Adrenal gland (tissue), 12 donors: ENCODE data around the gene MUC13. TPM values are rescaled to one million over a fixed set of nuclear protein-coding genes. Genes with fewer than 3 reads are reported as not detected.

ENCODE experiments used
- DNase-seq, 7 donors: peaks; one replicate each; pipeline ENCODE4 v3.0.0-alpha.2; 2019 to 2020
- H3K27ac ChIP-seq, 5 donors: fragments of 200-600 bp; sonication (generic) in 4 of 5; 1 replicate in 3 of 5; 2 replicates in 2 of 5; pipeline versions ENCODE4 v1.5.1 to v1.8.0; 2016 to 2020; ENCODE audit warnings: mild to moderate bottlenecking in 1 of 5
- H3K27me3 ChIP-seq: fragments of 200-600 bp; 2 replicates; pipeline ENCODE4 v1.8.0; 2021
- H3K36me3 ChIP-seq, 2 donors: fragments of 200-600 bp; replicated peaks in 1 of 2; 1 replicate in 1 of 2; 2 replicates in 1 of 2; pipeline versions ENCODE4 v1.5.1 to v1.8.0; 2018 to 2022
- H3K4me1 ChIP-seq, 2 donors: fragments of 200-600 bp; replicated peaks in 1 of 2; 1 replicate in 1 of 2; 2 replicates in 1 of 2; pipeline versions ENCODE4 v1.5.1 to v1.8.0; 2018 to 2021
- H3K4me3 ChIP-seq, 4 donors: fragments of 200-600 bp; sonication (generic) in 3 of 4; one replicate each; pipeline ENCODE4 v1.5.1; 2016 to 2018
- H3K9me3 ChIP-seq, 3 donors: fragments of 200-600 bp; sonication (generic) in 1 of 3; replicated peaks in 1 of 3; 1 replicate in 2 of 3; 2 replicates in 1 of 3; pipeline versions ENCODE4 v1.5.1 to v1.8.0; 2016 to 2021
- CTCF ChIP-seq, 6 experiments: fragments of 450-650 bp in 4 of 6; fragments of 200-600 bp in 2 of 6; sonication (generic) in 1 of 6; IDR thresholded peaks; 1 replicate in 5 of 6; 2 replicates in 1 of 6; pipeline versions ENCODE4 v1.5.1 to v1.8.0; 2016 to 2021; ENCODE audit warnings: antibody characterized with exemption in 6 of 6, mild to moderate bottlenecking in 2 of 6, moderate library complexity in 1 of 6
- POLR2A ChIP-seq, 2 donors: fragments of 450-650 bp; IDR thresholded peaks; one replicate each; pipeline ENCODE4 v1.6.1; 2017; ENCODE audit warnings: antibody characterized with exemption in 2 of 2, mild to moderate bottlenecking in 2 of 2, moderate library complexity in 1 of 2
- whole genome bisulfite sequencing, 4 donors: extraction: QIAGEN DNeasy Blood & Tissue Kit in 2 of 4; methylation state at CpG; one replicate each; pipeline versions ENCODE4 v1.1.5 to v1.1.7; 2013 to 2017; 5-methylcytosine and 5-hydroxymethylcytosine counted together
- intact Hi-C, 2 donors: fragments of 100-400 bp; cut with DNase I; formaldehyde crosslinking; loops; one replicate each; pipeline versions ENCODE4 v1.14.1 to v1.15.0; 2022 to 2023
- polyA plus RNA-seq, 3 donors: library from polyadenylated mRNA; stranded (reverse); fragments of 200-250 nt in 2 of 3; fragments of 350-450 nt in 1 of 3; fragmentation: Illumina TruSeq in 1 of 3; extraction: RNeasy Lipid Tissue Mini Kit (QIAGEN cat#74804) in 1 of 3; gene quantifications; one replicate each; pipeline ENCODE4 v1.2.3, GENCODE V29; 2013 to 2014
- total RNA-seq, 9 donors: library from RNA; depleted of rRNA in 4 of 9; stranded (reverse); fragments of >200 nt in 4 of 9; fragments of 120-200 nt in 1 of 9; fragmentation: NEBNext Ultra II Directional in 1 of 9; extraction: Animal tissue kit (Norgen Biotek cat#: 25700) in 1 of 9; gene quantifications; one replicate each; pipeline versions ENCODE4 v1.1.0 to v1.2.4, GENCODE V29; 2013 to 2023
- donor health status: healthy with polysubstance abuse.
- donor health status: Bipolar disorder and iron deficiency.
- donor health status: DM: yes; HTN: yes; CAD: no.
- donor health status: DM: no; HTN: no; CAD: no.
- donor health status: DM: no; HTN: no; CAD: no.
- donor health status: DM: yes; HTN: yes; CAD: no.

Gene MUC13
- total and polyA plus RNA-seq, 12 donors, result 0.06 to 2.6 (median 0.11) TPM; not detected in 5

GRCh38 chr3:124856677-124857076, 77.9 kb downstream of the MUC13 start:
- DNase-seq, result no peak
- 87 to 97% (median 94%) methylated on average over 2 of the region's 2 CpGs for WGBS, 4 donors
- no peak for TF ChIP-seq POLR2A (IDR thresholded peaks at IDR 0.05)
- TF ChIP-seq CTCF (IDR thresholded peaks at IDR 0.05), result no peak
- Histone ChIP-seq H3K36me3 (peaks cover 0 to 10% of the 10 kb centered on the region in 2 donors), H3K27me3 (no peaks in the 10 kb centered on the region), H3K4me1 (peaks cover 13 to 37% of the 10 kb centered on the region in 2 donors), H3K9me3 (no peaks in the 10 kb centered on the region), H3K4me3 (no peak overlapping the region), H3K27ac (no peak overlapping the region)
- intact Hi-C loops, result no loop called here

Other genes starting within 250 kb of the MUC13 start
- 10 to 100 TPM; 15.1 to 44.3 (median 28.1) TPM for gene UMPS, start 204.3 kb downstream of the MUC13 start, total RNA-seq
- 10 to 100 TPM in 2 of 3 donors, 1 to 10 TPM in 1; 8.8 to 45.9 (median 17.7) TPM for gene UMPS, start 204.3 kb downstream of the MUC13 start, polyA plus RNA-seq
- gene ITGB5, start 47.4 kb downstream of the MUC13 start, total RNA-seq, result 100 to 1,000 TPM in 6 of 9 donors, 10 to 100 TPM in 2, 1 to 10 TPM in 1; 9.4 to 404 (median 106) TPM
- 10 to 100 TPM; 22.8 to 30.8 (median 25.6) TPM for gene ITGB5, start 47.4 kb downstream of the MUC13 start, polyA plus RNA-seq
- 100 to 1,000 TPM in 1 of 9 donors, 10 to 100 TPM in 7, 1 to 10 TPM in 1; 5.7 to 107 (median 39.7) TPM for gene HEG1, start 121.2 kb upstream of the MUC13 start, total RNA-seq
- 10 to 100 TPM in 1 of 3 donors, 1 to 10 TPM in 2; 6.2 to 29.0 (median 8.4) TPM for gene HEG1, start 121.2 kb upstream of the MUC13 start, polyA plus RNA-seq